Astrocyte (in vitro differentiated cells and primary cell): ENCODE measurements around the gene HAP1. TPM values are rescaled to one million over a fixed set of nuclear protein-coding genes. Genes with fewer than 3 reads are reported as not detected.
A peak's percentile ranks its signal among the peaks of the same experiment; 100 is the strongest.
"Not testable (repeated sequence)": the region's sequence is repeated elsewhere in the genome, so short reads cannot be mapped to it uniquely, and the experiment has no call there.

Experiments
- DNase-seq: peaks from one replicate; pipeline ENCODE4 v3.0.0-alpha.2; 2010; ENCODE audit warnings: low read depth
- FAIRE-seq: peaks from 2 replicates; lab custom pipeline; 2011; peaks lifted over from hg19 to GRCh38; lab: Jason Lieb, UNC
- H2AFZ ChIP-seq: 2 replicates; pipeline ENCODE4 v1.6.0; 2012; ENCODE audit warnings: low read depth, low read length, inconsistent platforms
- H3K27ac ChIP-seq: 2 replicates; pipeline ENCODE4 v1.5.1; 2011; ENCODE audit warnings: low read depth, low read length, inconsistent platforms
- H3K27me3 ChIP-seq: 2 replicates; pipeline ENCODE4 v1.6.0; 2011; ENCODE audit warnings: low read length, inconsistent platforms; ENCODE audit not compliant: insufficient read depth
- H3K36me3 ChIP-seq: 2 replicates; pipeline ENCODE4 v1.5.1; 2011; ENCODE audit warnings: low read length, inconsistent platforms; ENCODE audit not compliant: insufficient read depth
- H3K4me1 ChIP-seq: 2 replicates; pipeline ENCODE4 v1.5.1; 2011; ENCODE audit warnings: low read length, inconsistent platforms; ENCODE audit not compliant: insufficient read depth
- H3K4me2 ChIP-seq: 2 replicates; pipeline ENCODE4 v1.6.0; 2012; ENCODE audit warnings: low read length, inconsistent platforms
- H3K4me3 ChIP-seq: 2 replicates; pipeline ENCODE4 v1.5.1; 2011; ENCODE audit warnings: low read depth, mild to moderate bottlenecking, low read length, inconsistent platforms; ENCODE audit not compliant: insufficient read depth
- H3K79me2 ChIP-seq: 2 replicates; pipeline ENCODE4 v1.6.0; 2012; ENCODE audit warnings: mild to moderate bottlenecking, low read length, inconsistent platforms; ENCODE audit not compliant: insufficient read depth
- H3K9ac ChIP-seq: 2 replicates; pipeline ENCODE4 v1.6.0; 2012; ENCODE audit warnings: mild to moderate bottlenecking, low read length, inconsistent platforms
- H3K9me3 ChIP-seq: 2 replicates; pipeline ENCODE4 v1.5.1; 2012; ENCODE audit warnings: low read depth, mild to moderate bottlenecking, low read length, inconsistent platforms; ENCODE audit not compliant: insufficient read depth
- H4K20me1 ChIP-seq: 2 replicates; pipeline ENCODE4 v1.6.0; 2012; ENCODE audit warnings: low read length, inconsistent platforms; ENCODE audit not compliant: insufficient read depth
- H3K27ac Mint-ChIP-seq: one replicate; pipeline ENCODE4 v1.8.0; 2021; ENCODE audit warnings: mild to moderate bottlenecking, mixed read lengths; ENCODE audit not compliant: unreplicated experiment
- H3K27me3 Mint-ChIP-seq: one replicate; pipeline ENCODE4 v1.8.0; 2021; ENCODE audit warnings: low read depth, mixed read lengths; ENCODE audit not compliant: unreplicated experiment
- H3K36me3 Mint-ChIP-seq: one replicate; pipeline ENCODE4 v1.8.0; 2021; ENCODE audit warnings: low read depth, mixed read lengths; ENCODE audit not compliant: unreplicated experiment
- H3K4me1 Mint-ChIP-seq: one replicate; pipeline ENCODE4 v1.8.0; 2021; ENCODE audit warnings: low read depth, mixed read lengths; ENCODE audit not compliant: unreplicated experiment
- H3K4me3 Mint-ChIP-seq: one replicate; pipeline ENCODE4 v1.8.0; 2021; ENCODE audit warnings: mild to moderate bottlenecking, moderate library complexity, mixed read lengths; ENCODE audit not compliant: unreplicated experiment
- H3K9me3 Mint-ChIP-seq: one replicate; pipeline ENCODE4 v1.8.0; 2021; ENCODE audit warnings: mild to moderate bottlenecking, mixed read lengths; ENCODE audit not compliant: unreplicated experiment
- CTCF ChIP-seq: IDR thresholded peaks from 2 replicates; pipeline ENCODE4 v1.5.1; 2011; ENCODE audit warnings: low read depth, mild to moderate bottlenecking, inconsistent platforms, low read length, moderate library complexity; ENCODE audit not compliant: insufficient read depth
- EZH2 ChIP-seq: IDR thresholded peaks from 2 replicates; pipeline ENCODE4 v1.6.1; 2012; ENCODE audit warnings: mild to moderate bottlenecking, low read length, inconsistent platforms; ENCODE audit not compliant: insufficient read depth
- total RNA-seq: library from RNA; stranded (reverse); gene quantifications from 2 replicates; pipeline ENCODE4 v1.2.1, GENCODE V29; 2021

HAP1 gene
- total RNA-seq, 1 donor from 2014 or later: 0.52 TPM

DNA sequence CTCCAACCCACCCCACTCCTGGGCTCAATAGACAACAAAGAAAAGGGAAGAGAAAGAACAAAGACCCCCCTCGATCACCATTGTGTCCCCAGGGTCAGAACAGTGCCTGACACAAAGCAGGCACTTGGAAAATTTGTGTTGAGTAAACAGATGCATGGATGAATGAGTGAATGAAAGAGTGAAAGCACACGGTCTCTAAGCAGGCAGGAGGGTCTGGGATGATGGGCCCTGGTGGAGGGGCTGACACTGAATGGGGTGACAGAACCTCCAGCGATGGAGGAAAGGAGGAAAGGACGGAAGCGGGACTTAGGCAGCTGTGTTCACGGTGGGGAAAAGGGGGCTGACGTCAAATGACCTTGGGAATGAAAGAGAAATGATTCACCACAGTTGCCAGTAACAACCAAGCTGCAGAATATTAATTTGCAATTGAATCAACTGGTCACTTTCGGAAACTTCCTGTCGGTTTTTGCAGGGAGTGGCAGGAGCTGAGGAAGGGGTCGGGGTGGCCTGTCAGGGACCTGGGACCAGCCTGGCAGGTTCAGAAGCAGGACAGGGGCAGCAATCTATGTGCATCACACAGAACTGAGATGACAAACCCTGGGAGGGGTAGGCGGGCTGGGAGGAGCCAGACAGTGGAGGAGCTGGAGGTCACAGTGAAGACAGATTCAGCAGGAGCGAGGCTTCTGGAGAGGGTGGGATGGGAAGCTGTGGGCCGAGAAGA, 29.0 kb downstream of the HAP1 start:
- H3K27ac ChIP-seq: peak overlapping the region; percentile 32
- H3K4me1 ChIP-seq: peaks cover 14% of the 10 kb centered on the region
- FAIRE-seq: no peak

DNA sequence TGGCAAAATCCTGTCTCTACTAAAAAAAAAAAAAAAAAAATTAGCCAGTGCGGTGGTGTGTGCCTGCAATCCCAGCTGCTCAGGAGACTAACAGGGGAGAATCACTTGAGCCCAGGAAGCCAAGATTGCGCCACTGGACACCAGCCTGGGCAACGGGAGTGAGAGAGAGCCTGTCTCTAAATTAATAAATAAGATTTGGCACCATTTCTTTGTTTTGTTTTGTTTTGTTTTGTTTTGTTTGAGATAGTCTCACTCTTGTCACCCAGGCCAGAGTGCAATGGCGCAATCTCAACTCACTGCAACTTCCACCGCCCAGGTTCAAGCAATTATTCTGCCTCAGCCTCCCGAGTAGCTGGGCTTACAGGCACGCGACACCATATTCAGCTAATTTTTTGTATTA, 31.7 kb downstream of the HAP1 start:
- H3K4me2 ChIP-seq: no peak overlapping the region
- no peak overlapping the region for H3K9ac ChIP-seq
- H3K27ac Mint-ChIP-seq: no peak overlapping the region
- no peaks in the 10 kb centered on the region for H3K9me3 ChIP-seq
- H3K9me3 Mint-ChIP-seq: no peaks in the 10 kb centered on the region
- FAIRE-seq (no peak), DNase-seq (no peak)
- H3K36me3 Mint-ChIP-seq: no peaks in the 10 kb centered on the region
- H4K20me1 ChIP-seq: no peaks in the 10 kb centered on the region
- H3K27me3 ChIP-seq: no peaks in the 10 kb centered on the region
- H3K27me3 Mint-ChIP-seq: peaks cover 2% of the 10 kb centered on the region
- no peak overlapping the region for H3K27ac ChIP-seq
- H3K4me1 ChIP-seq: peaks cover 14% of the 10 kb centered on the region
- H3K36me3 ChIP-seq: no peaks in the 10 kb centered on the region
- H3K4me3 Mint-ChIP-seq: no peak overlapping the region
- TF ChIP-seq EZH2 (no peak), CTCF (no peak)
- H3K4me1 Mint-ChIP-seq: peaks cover 8% of the 10 kb centered on the region
- H3K4me3 ChIP-seq: no peak overlapping the region
- H3K79me2 ChIP-seq: no peaks in the 10 kb centered on the region
- no peak overlapping the region for H2AFZ ChIP-seq

More for the DNA sequence above, 29.0 kb downstream of the HAP1 start:
- H2AFZ ChIP-seq: peak overlapping the region; percentile 74
- no peaks in the 10 kb centered on the region for H3K79me2 ChIP-seq
- no peaks in the 10 kb centered on the region for H3K9me3 ChIP-seq
- H3K36me3 ChIP-seq: no peaks in the 10 kb centered on the region
- Mint-ChIP-seq H3K27ac (peak overlapping the region; percentile 71), H3K4me3 (peak overlapping the region; percentile 23), H3K36me3 (no peaks in the 10 kb centered on the region), H3K9me3 (no peaks in the 10 kb centered on the region), H3K4me1 (peaks cover 8% of the 10 kb centered on the region), H3K27me3 (peaks cover 5% of the 10 kb centered on the region)
- no peaks in the 10 kb centered on the region for H4K20me1 ChIP-seq
- DNase-seq: peak; percentile 64
- peak overlapping the region; percentile 82 for H3K4me2 ChIP-seq
- H3K4me3 ChIP-seq: peak overlapping the region; percentile 19
- H3K27me3 ChIP-seq: no peaks in the 10 kb centered on the region
- H3K9ac ChIP-seq: peak overlapping the region; percentile 55
- no peak for TF ChIP-seq EZH2
- TF ChIP-seq CTCF: no peak

- H3K9me3 Mint-ChIP-seq, H3K4me3 ChIP-seq, FAIRE-seq, DNase-seq, H3K9me3 ChIP-seq, H3K36me3 ChIP-seq, H3K4me3 Mint-ChIP-seq, H3K4me2 ChIP-seq, H3K9ac ChIP-seq, H3K27me3 ChIP-seq, H3K27me3 Mint-ChIP-seq, H4K20me1 ChIP-seq, H3K27ac ChIP-seq, H2AFZ ChIP-seq, H3K4me1 Mint-ChIP-seq, H3K36me3 Mint-ChIP-seq, H3K79me2 ChIP-seq, H3K27ac Mint-ChIP-seq: not testable (repeated sequence)
- H3K4me1 ChIP-seq: peaks cover 10% of the 10 kb centered on the region
Measured at GRCh38 chr17:41700843-41701242, 33.6 kb downstream of the HAP1 start.
